WTC11 (cell line): ENCODE measurements around the gene SYT8. TPM values are rescaled to one million over a fixed set of nuclear protein-coding genes. Genes with fewer than 3 reads are reported as not detected.
"Not testable (repeated sequence)": the region's sequence is repeated elsewhere in the genome, so short reads cannot be mapped to it uniquely, and the experiment has no call there.

Source experiments
- ATAC-seq: fragments of 200-7000 bp; cut with Tn5 transposase; 2 replicates; pipeline ENCODE4 v1.10.0; 2021; ENCODE audit warnings: mild to moderate bottlenecking, moderate library complexity
- CTCF ChIA-PET: fragments of 300-600 bp; sonication (Branson Sonifier 250); formaldehyde crosslinking; loops from one replicate; lab custom pipeline; 2021; ENCODE audit warnings: antibody characterized with exemption; lab: Charles Lee
- POLR2A ChIA-PET: fragments of 350-600 bp; sonication (Branson Sonifier 250); formaldehyde crosslinking; loops from one replicate; lab custom pipeline; 2021; ENCODE audit warnings: antibody characterized with exemption; lab: Charles Lee
- DNase-seq: peaks from one replicate; pipeline ENCODE4 v3.0.0; 2021; ENCODE audit warnings: low spot score
- H3K27ac Mint-ChIP-seq: 2 replicates; pipeline ENCODE4 v1.8.0; 2021; ENCODE audit warnings: mixed read lengths
- H3K27me3 Mint-ChIP-seq: 2 replicates; pipeline ENCODE4 v1.8.0; 2021; ENCODE audit warnings: low read depth, mild to moderate bottlenecking, moderate library complexity, mixed read lengths
- H3K36me3 Mint-ChIP-seq: 2 replicates; pipeline ENCODE4 v1.8.0; 2021; ENCODE audit warnings: mixed read lengths
- H3K4me1 Mint-ChIP-seq: 2 replicates; pipeline ENCODE4 v1.8.0; 2022; ENCODE audit warnings: mixed read lengths
- H3K4me3 Mint-ChIP-seq: 2 replicates; pipeline ENCODE4 v1.8.0; 2021; ENCODE audit warnings: mild to moderate bottlenecking, moderate library complexity, mixed read lengths
- H3K9me3 Mint-ChIP-seq: 2 replicates; pipeline ENCODE4 v1.8.0; 2021; ENCODE audit warnings: mixed read lengths
- AR ChIP-seq: fragments of 250-450 bp; sonication (Bioruptor Pico); IDR thresholded peaks from 2 replicates; pipeline ENCODE4 v1.9.0; 2021; ENCODE audit warnings: mild to moderate bottlenecking
- E2F5 ChIP-seq: sonication (generic); formaldehyde crosslinking; IDR thresholded peaks from 2 replicates; pipeline ENCODE4 v1.8.1; 2022; ENCODE audit warnings: mild to moderate bottlenecking, moderate library complexity, missing genetic modification reagents
- EMX1 ChIP-seq: fragments of 250-450 bp; sonication (Bioruptor Pico); IDR thresholded peaks from 2 replicates; pipeline ENCODE4 v1.8.0; 2021; ENCODE audit warnings: mild to moderate bottlenecking
- FOXJ3 ChIP-seq: sonication (generic); formaldehyde crosslinking; IDR thresholded peaks from 2 replicates; pipeline ENCODE4 v1.9.0; 2021; ENCODE audit warnings: missing genetic modification reagents, mild to moderate bottlenecking, borderline replicate concordance
- GABPB1 ChIP-seq: sonication (generic); formaldehyde crosslinking; IDR thresholded peaks from 2 replicates; pipeline ENCODE4 v1.8.1; 2023; ENCODE audit warnings: mild to moderate bottlenecking, missing genetic modification reagents
- MYBL2 ChIP-seq: sonication (generic); formaldehyde crosslinking; IDR thresholded peaks from 2 replicates; pipeline ENCODE4 v1.8.1; 2023; ENCODE audit warnings: mild to moderate bottlenecking, moderate library complexity, missing genetic modification reagents
- NFYB ChIP-seq: sonication (generic); formaldehyde crosslinking; conservative IDR thresholded peaks from 2 replicates; pipeline ENCODE4 v1.8.0; 2022; ENCODE audit warnings: low read depth, missing genetic modification reagents
- NR1H2 ChIP-seq: sonication (generic); formaldehyde crosslinking; IDR thresholded peaks from 2 replicates; pipeline ENCODE4 v1.9.0; 2021; ENCODE audit warnings: mild to moderate bottlenecking, moderate library complexity, missing genetic modification reagents
- NR3C1 ChIP-seq: sonication (generic); formaldehyde crosslinking; conservative IDR thresholded peaks from 2 replicates; pipeline ENCODE4 v1.8.1; 2023; ENCODE audit warnings: low read depth, mild to moderate bottlenecking, missing genetic modification reagents
- PRDM15 ChIP-seq: sonication (generic); formaldehyde crosslinking; IDR thresholded peaks from 2 replicates; pipeline ENCODE4 v1.8.0; 2022; ENCODE audit warnings: missing genetic modification reagents
- RORB ChIP-seq: fragments of 250-450 bp; sonication (Bioruptor Pico); IDR thresholded peaks from 2 replicates; pipeline ENCODE4 v1.9.0; 2021; ENCODE audit warnings: mild to moderate bottlenecking
- STAT6 ChIP-seq: sonication (generic); formaldehyde crosslinking; conservative IDR thresholded peaks from 2 replicates; pipeline ENCODE4 v1.8.1; 2023; ENCODE audit warnings: mild to moderate bottlenecking, low read depth, missing genetic modification reagents, moderate library complexity
- TEAD1 ChIP-seq: sonication (generic); formaldehyde crosslinking; IDR thresholded peaks from 2 replicates; pipeline ENCODE4 v1.8.0; 2022; ENCODE audit warnings: mild to moderate bottlenecking, missing genetic modification reagents
- ZNF232 ChIP-seq: sonication (generic); formaldehyde crosslinking; IDR thresholded peaks from 2 replicates; pipeline ENCODE4 v1.8.0; 2022; ENCODE audit warnings: mild to moderate bottlenecking, missing genetic modification reagents
- ZNF317 ChIP-seq: sonication (generic); formaldehyde crosslinking; IDR thresholded peaks from 2 replicates; pipeline ENCODE4 v1.8.1; 2023; ENCODE audit warnings: low read depth, mild to moderate bottlenecking, moderate library complexity, missing genetic modification reagents, borderline replicate concordance
- ZNF396 ChIP-seq: fragments of 250-450 bp; sonication (Bioruptor Pico); IDR thresholded peaks from 2 replicates; pipeline ENCODE4 v1.8.0; 2021; ENCODE audit warnings: mild to moderate bottlenecking, moderate library complexity, borderline replicate concordance
- total RNA-seq: library from RNA; stranded (reverse); gene quantifications from 3 replicates; pipeline ENCODE4 v1.2.3, GENCODE V29; 2021
- TF ChIP-seq, protein P1 (sequence below): sonication (generic); formaldehyde crosslinking; IDR thresholded peaks from 2 replicates; pipeline ENCODE4 v1.8.1; 2023; ENCODE audit warnings: mild to moderate bottlenecking, missing genetic modification reagents, moderate library complexity
- TF ChIP-seq, protein P2 (sequence below): sonication (generic); formaldehyde crosslinking; conservative IDR thresholded peaks from 2 replicates; pipeline ENCODE4 v1.8.1; 2022; ENCODE audit warnings: mild to moderate bottlenecking, missing genetic modification reagents

SYT8 gene
- total RNA-seq, 1 experiment from 2014 or later: 0.37 TPM

- TF ChIP-seq RORB (no peak), NR3C1 (CRISPR knock-in tag) (no peak), STAT6 (no peak), NFYB (CRISPR knock-in tag) (no peak), NR1H2 (CRISPR knock-in tag) (no peak), E2F5 (no peak), TEAD1 (CRISPR knock-in tag) (no peak), GABPB1 (CRISPR knock-in tag) (no peak), ZNF317 (no peak)
- TF ChIP-seq, protein P1, sequence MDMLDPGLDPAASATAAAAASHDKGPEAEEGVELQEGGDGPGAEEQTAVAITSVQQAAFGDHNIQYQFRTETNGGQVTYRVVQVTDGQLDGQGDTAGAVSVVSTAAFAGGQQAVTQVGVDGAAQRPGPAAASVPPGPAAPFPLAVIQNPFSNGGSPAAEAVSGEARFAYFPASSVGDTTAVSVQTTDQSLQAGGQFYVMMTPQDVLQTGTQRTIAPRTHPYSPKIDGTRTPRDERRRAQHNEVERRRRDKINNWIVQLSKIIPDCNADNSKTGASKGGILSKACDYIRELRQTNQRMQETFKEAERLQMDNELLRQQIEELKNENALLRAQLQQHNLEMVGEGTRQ (CRISPR knock-in tag): no peak
- TF ChIP-seq, all 79 proteins: peak for 0
These were observed 48.8 kb downstream of the SYT8 start (continued) for GRCh38 chr11:1883346-1884302.

DNA sequence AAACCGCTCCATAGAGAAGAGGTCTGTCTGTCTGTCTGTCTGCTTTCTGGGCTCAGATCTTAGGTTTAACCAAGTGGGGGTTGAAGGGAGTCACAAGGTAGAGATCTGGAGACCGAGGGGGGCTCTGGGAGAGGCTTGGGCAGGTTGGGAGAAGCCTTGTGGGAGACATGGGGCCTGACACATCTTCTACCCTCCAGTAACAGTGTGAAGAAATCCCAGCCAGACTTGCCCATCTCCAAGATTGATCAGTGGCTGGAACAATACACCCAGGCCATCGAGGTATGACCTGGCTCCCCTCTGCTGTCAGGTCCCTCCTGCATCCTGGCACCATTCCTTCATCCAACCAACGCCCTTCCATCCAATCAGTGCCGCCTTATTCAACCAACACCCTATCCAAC lies 49.5 kb downstream of the SYT8 start:
- POLR2A ChIA-PET: no interaction called here
- Mint-ChIP-seq H3K9me3 (no peaks in the 10 kb centered on the region), H3K27ac (no peak overlapping the region), H3K27me3 (no peaks in the 10 kb centered on the region; the same call in 1 of the 2 replicates), H3K4me1 (no peaks in the 10 kb centered on the region), H3K4me3 (no peak overlapping the region), H3K36me3 (no peaks in the 10 kb centered on the region)
- TF ChIP-seq EMX1 (CRISPR knock-in tag): no peak
- no peak for TF ChIP-seq MYBL2 (CRISPR knock-in tag)
- no peak for TF ChIP-seq PRDM15
- TF ChIP-seq ZNF232 (CRISPR knock-in tag): no peak
- TF ChIP-seq ZNF396: no peak
- TF ChIP-seq FOXJ3 (CRISPR knock-in tag): no peak
- TF ChIP-seq, protein P2, sequence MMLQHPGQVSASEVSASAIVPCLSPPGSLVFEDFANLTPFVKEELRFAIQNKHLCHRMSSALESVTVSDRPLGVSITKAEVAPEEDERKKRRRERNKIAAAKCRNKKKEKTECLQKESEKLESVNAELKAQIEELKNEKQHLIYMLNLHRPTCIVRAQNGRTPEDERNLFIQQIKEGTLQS (CRISPR knock-in tag): no peak
- TF ChIP-seq AR (CRISPR knock-in tag): no peak
- ATAC-seq: no peak
- CTCF ChIA-PET: interaction anchor here (0.6 to 3.8 kb wide), 6 partner anchors 32 to 272 kb away, joined by 3 to 159 read pairs (median 20); partner anchors contain the start of gene MRPL23
- DNase-seq: no peak

DNA sequence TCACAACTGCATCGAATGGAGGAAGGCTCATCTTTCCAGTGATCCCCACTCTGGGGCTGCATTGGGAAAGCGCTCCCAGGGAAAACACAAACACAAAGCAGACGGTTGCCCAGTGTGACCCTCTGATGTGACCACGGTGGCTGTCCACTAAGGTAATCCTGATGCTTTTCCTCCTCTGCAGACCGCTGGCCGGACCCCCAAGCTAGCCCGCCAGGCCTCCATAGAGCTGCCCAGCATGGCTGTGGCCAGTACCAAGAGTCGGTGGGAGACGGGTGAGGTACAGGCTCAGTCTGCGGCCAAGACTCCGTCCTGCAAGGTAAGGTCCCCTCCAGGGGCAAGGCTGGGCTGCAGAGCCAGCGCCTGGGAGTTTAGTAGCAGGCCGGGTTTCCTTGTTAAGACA lies 51.8 kb downstream of the SYT8 start:
- POLR2A ChIA-PET, CTCF ChIA-PET, H3K36me3 Mint-ChIP-seq, ATAC-seq, H3K27me3 Mint-ChIP-seq, H3K4me3 Mint-ChIP-seq, H3K4me1 Mint-ChIP-seq, H3K9me3 Mint-ChIP-seq, DNase-seq, H3K27ac Mint-ChIP-seq: not testable (repeated sequence)
